Liver (tissue), 9 donors: ENCODE data around the gene PLA2G5. TPM values are rescaled to one million over a fixed set of nuclear protein-coding genes. Genes with fewer than 3 reads are reported as not detected.
A peak's percentile ranks its signal among the peaks of the same experiment; 100 is the strongest.

Experiments used
- DNase-seq: peaks from one replicate; pipeline ENCODE4 v3.0.0-alpha.2; 2017; ENCODE audit warnings: low spot score
- H3K27ac ChIP-seq, 2 donors: one replicate each; pipeline ENCODE4 v1.7.0; 2013; ENCODE audit warnings: inconsistent platforms in 2 of 2, low read length in 2 of 2, control low read depth in 1 of 2, low read depth in 1 of 2, mild to moderate bottlenecking in 1 of 2
- H3K27me3 ChIP-seq, 4 donors: one replicate each; pipeline versions ENCODE4 v1.6.1 to v1.7.0; 2013; ENCODE audit warnings: low read length in 3 of 4, inconsistent platforms in 1 of 4, mild to moderate bottlenecking in 1 of 4, moderate library complexity in 1 of 4; ENCODE audit not compliant: control insufficient read depth in 4 of 4, insufficient read depth in 4 of 4
- H3K36me3 ChIP-seq, 4 donors: one replicate each; pipeline versions ENCODE4 v1.6.1 to v1.7.0; 2013; ENCODE audit warnings: low read length in 3 of 4, mild to moderate bottlenecking in 3 of 4, low read depth in 1 of 4, moderate library complexity in 1 of 4; ENCODE audit not compliant: control insufficient read depth in 4 of 4, insufficient read depth in 3 of 4
- H3K4me1 ChIP-seq, 4 donors: one replicate each; pipeline versions ENCODE4 v1.6.1 to v1.7.0; 2013; ENCODE audit warnings: low read length in 3 of 4, mild to moderate bottlenecking in 3 of 4, moderate library complexity in 1 of 4; ENCODE audit not compliant: control insufficient read depth in 4 of 4, insufficient read depth in 4 of 4
- H3K4me3 ChIP-seq, 3 donors: one replicate each; pipeline versions ENCODE4 v1.6.1 to v1.7.0; 2013; ENCODE audit warnings: low read length in 3 of 3, control low read depth in 1 of 3, low read depth in 1 of 3, mild to moderate bottlenecking in 1 of 3
- H3K9ac ChIP-seq, 2 donors: one replicate each; pipeline ENCODE4 v1.7.0; 2013; ENCODE audit warnings: low read length in 2 of 2, mild to moderate bottlenecking in 2 of 2, moderate library complexity in 2 of 2, control low read depth in 1 of 2, low read depth in 1 of 2
- H3K9me3 ChIP-seq, 4 donors: one replicate each; pipeline versions ENCODE4 v1.6.1 to v1.7.0; 2013; ENCODE audit warnings: low read length in 3 of 4; ENCODE audit not compliant: control insufficient read depth in 4 of 4
- ATF3 ChIP-seq: IDR thresholded peaks from 2 replicates; pipeline ENCODE4 v1.6.1; 2016; ENCODE audit warnings: antibody characterized with exemption
- EGR1 ChIP-seq, 2 donors: IDR thresholded peaks; 2 replicates each; pipeline ENCODE4 v1.6.1; 2016 to 2018; ENCODE audit warnings: antibody characterized with exemption in 2 of 2, low read depth in 2 of 2
- FOXA1 ChIP-seq: IDR thresholded peaks from 2 replicates; pipeline ENCODE4 v1.6.1; 2016; ENCODE audit warnings: antibody characterized with exemption
- GABPA ChIP-seq, 2 donors: IDR thresholded peaks in 1 of 2; conservative IDR thresholded peaks in 1 of 2; 2 replicates each; pipeline ENCODE4 v1.6.1; 2016; ENCODE audit warnings: antibody characterized with exemption in 2 of 2, mild to moderate bottlenecking in 1 of 2, moderate library complexity in 1 of 2
- HNF4A ChIP-seq, 2 donors: conservative IDR thresholded peaks; 2 replicates each; pipeline ENCODE4 v1.6.1; 2016; ENCODE audit warnings: antibody characterized with exemption in 2 of 2, mild to moderate bottlenecking in 2 of 2
- HNF4G ChIP-seq: IDR thresholded peaks from 2 replicates; pipeline ENCODE4 v1.6.1; 2016; ENCODE audit warnings: antibody characterized with exemption
- NR2F2 ChIP-seq: IDR thresholded peaks from 2 replicates; pipeline ENCODE4 v1.6.1; 2016; ENCODE audit warnings: antibody characterized with exemption
- RAD21 ChIP-seq, 2 donors: IDR thresholded peaks; 2 replicates each; pipeline ENCODE4 v1.6.1; 2016; ENCODE audit warnings: antibody characterized with exemption in 2 of 2, mild to moderate bottlenecking in 2 of 2
- REST ChIP-seq: IDR thresholded peaks from 2 replicates; pipeline ENCODE4 v1.6.1; 2016; ENCODE audit warnings: antibody characterized with exemption, mild to moderate bottlenecking
- RXRA ChIP-seq, 2 donors: IDR thresholded peaks; 2 replicates each; pipeline ENCODE4 v1.6.1; 2017 to 2018; ENCODE audit warnings: antibody characterized with exemption in 2 of 2, mild to moderate bottlenecking in 1 of 2
- TAF1 ChIP-seq: conservative IDR thresholded peaks from 2 replicates; pipeline ENCODE4 v1.6.1; 2016; ENCODE audit warnings: antibody characterized with exemption, mild to moderate bottlenecking
- YY1 ChIP-seq: IDR thresholded peaks from 2 replicates; pipeline ENCODE4 v1.6.1; 2016; ENCODE audit warnings: antibody characterized with exemption, mild to moderate bottlenecking
- WGBS: extraction: QIAGEN DNeasy Blood & Tissue Kit; methylation state at CpG from one replicate; pipeline ENCODE4 v1.1.7; 2013; 5-methylcytosine and 5-hydroxymethylcytosine counted together
- polyA plus RNA-seq, 2 donors: library from polyadenylated mRNA; stranded (reverse) in 1 of 2; unstranded in 1 of 2; fragments of 200-250 nt in 1 of 2; fragments of >200 nt in 1 of 2; fragmentation: Nextera tagmentation in 1 of 2; extraction: Ambion mirVana in 1 of 2; gene quantifications; one replicate each; pipeline versions ENCODE4 v1.2.1 to v1.2.3, GENCODE V29; 2013 to 2015
- total RNA-seq, 2 donors: library from RNA; depleted of rRNA; stranded (reverse); fragments of >200 nt; gene quantifications; one replicate each; pipeline ENCODE4 v1.2.3, GENCODE V29; 2014
- TF ChIP-seq, protein P1 (sequence below): fragments of 150-350 bp; IDR thresholded peaks from 2 replicates; pipeline ENCODE4 v1.5.1; 2017; ENCODE audit warnings: improper control_type of control experiment, low read depth, low read length; ENCODE audit not compliant: missing input control
- TF ChIP-seq, protein P2 (sequence below): IDR thresholded peaks from 2 replicates; pipeline ENCODE4 v1.6.1; 2016; ENCODE audit warnings: antibody characterized with exemption
- TF ChIP-seq, protein P3 (sequence below): IDR thresholded peaks from 2 replicates; pipeline ENCODE4 v1.6.1; 2016; ENCODE audit warnings: antibody characterized with exemption
- donor health status: healthy.
- donor health status: healthy.
- donor health status: healthy.
- donor health status: healthy.
- donor health status: healthy.

PLA2G5 gene
- total and polyA plus RNA-seq, 4 donors: 2.0 to 2.9 (median 2.3) TPM; not detected in 1

DNA sequence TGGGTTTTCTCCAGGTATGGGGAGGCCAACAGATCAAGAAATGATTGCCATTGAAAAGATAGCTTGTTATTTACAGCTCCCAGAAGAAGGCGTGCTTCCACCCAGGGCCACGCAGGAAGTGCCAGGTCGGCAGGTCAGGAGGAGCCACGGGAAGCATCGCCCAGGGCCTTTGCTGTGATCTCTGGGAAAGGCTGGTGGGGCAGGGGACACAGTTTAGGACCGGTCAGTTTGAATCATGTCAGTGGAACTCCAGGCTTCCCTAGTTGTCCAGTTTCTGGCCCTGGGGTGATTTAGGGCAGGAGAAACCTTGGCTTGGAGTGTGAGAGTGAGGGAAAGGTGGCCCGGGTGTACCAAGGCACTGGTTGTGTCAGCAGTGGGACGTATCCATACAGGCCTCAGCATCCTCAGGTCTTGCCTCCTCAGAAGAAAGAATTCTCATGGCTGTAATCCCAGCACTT, 11.4 kb downstream of the PLA2G5 start:
- H3K4me1 ChIP-seq: peaks cover 0 to 6% (median 0%) of the 10 kb centered on the region in 4 donors
- no peaks in the 10 kb centered on the region for H3K27me3 ChIP-seq
- peaks cover 0 to 7% (median 0%) of the 10 kb centered on the region in 4 donors for H3K9me3 ChIP-seq
- no peak overlapping the region for H3K27ac ChIP-seq
- H3K36me3 ChIP-seq: no peaks in the 10 kb centered on the region
- DNase-seq: no peak
- H3K4me3 ChIP-seq: no peak overlapping the region
- TF ChIP-seq RAD21 (IDR thresholded peaks at IDR 0.05) (no peak), NR2F2 (peak; percentile 57)
- H3K9ac ChIP-seq: no peak overlapping the region
- WGBS: 71% methylated on average over 8 of the region's 8 CpGs

GRCh38 chr1:20082772-20083171, 12.8 kb downstream of the PLA2G5 start:
- Histone ChIP-seq H3K9ac (no peak overlapping the region), H3K9me3 (peaks cover 0 to 7% (median 0%) of the 10 kb centered on the region in 4 donors), H3K36me3 (no peaks in the 10 kb centered on the region), H3K4me1 (peaks cover 0 to 6% (median 0%) of the 10 kb centered on the region in 4 donors), H3K27me3 (no peaks in the 10 kb centered on the region), H3K27ac (no peak overlapping the region), H3K4me3 (no peak overlapping the region)
- no peak for DNase-seq
- 68% methylated on average over 2 of the region's 2 CpGs for WGBS
- TF ChIP-seq, protein P1, sequence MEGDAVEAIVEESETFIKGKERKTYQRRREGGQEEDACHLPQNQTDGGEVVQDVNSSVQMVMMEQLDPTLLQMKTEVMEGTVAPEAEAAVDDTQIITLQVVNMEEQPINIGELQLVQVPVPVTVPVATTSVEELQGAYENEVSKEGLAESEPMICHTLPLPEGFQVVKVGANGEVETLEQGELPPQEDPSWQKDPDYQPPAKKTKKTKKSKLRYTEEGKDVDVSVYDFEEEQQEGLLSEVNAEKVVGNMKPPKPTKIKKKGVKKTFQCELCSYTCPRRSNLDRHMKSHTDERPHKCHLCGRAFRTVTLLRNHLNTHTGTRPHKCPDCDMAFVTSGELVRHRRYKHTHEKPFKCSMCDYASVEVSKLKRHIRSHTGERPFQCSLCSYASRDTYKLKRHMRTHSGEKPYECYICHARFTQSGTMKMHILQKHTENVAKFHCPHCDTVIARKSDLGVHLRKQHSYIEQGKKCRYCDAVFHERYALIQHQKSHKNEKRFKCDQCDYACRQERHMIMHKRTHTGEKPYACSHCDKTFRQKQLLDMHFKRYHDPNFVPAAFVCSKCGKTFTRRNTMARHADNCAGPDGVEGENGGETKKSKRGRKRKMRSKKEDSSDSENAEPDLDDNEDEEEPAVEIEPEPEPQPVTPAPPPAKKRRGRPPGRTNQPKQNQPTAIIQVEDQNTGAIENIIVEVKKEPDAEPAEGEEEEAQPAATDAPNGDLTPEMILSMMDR: no peak
- TF ChIP-seq HNF4A (conservative IDR thresholded peaks at IDR 0.05) (no peak), HNF4G (no peak), RAD21 (IDR thresholded peaks at IDR 0.05) (no peak), TAF1 (no peak), REST (no peak), GABPA (IDR thresholded peaks at IDR 0.05 in 1 of 2, conservative IDR thresholded peaks at IDR 0.05 in 1 of 2) (no peak), ATF3 (no peak), RXRA (IDR thresholded peaks at IDR 0.05) (no peak), YY1 (no peak), NR2F2 (no peak), FOXA1 (no peak), EGR1 (IDR thresholded peaks at IDR 0.05; ENCODE audit: low read depth in 2 of 2) (no peak)
- TF ChIP-seq, protein P2, sequence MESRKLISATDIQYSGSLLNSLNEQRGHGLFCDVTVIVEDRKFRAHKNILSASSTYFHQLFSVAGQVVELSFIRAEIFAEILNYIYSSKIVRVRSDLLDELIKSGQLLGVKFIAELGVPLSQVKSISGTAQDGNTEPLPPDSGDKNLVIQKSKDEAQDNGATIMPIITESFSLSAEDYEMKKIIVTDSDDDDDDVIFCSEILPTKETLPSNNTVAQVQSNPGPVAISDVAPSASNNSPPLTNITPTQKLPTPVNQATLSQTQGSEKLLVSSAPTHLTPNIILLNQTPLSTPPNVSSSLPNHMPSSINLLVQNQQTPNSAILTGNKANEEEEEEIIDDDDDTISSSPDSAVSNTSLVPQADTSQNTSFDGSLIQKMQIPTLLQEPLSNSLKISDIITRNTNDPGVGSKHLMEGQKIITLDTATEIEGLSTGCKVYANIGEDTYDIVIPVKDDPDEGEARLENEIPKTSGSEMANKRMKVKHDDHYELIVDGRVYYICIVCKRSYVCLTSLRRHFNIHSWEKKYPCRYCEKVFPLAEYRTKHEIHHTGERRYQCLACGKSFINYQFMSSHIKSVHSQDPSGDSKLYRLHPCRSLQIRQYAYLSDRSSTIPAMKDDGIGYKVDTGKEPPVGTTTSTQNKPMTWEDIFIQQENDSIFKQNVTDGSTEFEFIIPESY: no peak
- TF ChIP-seq, protein P3, sequence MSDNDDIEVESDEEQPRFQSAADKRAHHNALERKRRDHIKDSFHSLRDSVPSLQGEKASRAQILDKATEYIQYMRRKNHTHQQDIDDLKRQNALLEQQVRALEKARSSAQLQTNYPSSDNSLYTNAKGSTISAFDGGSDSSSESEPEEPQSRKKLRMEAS: no peak
